OCI-LY7 (cell line): ENCODE results near the gene FKTN. TPM values are rescaled to one million over a fixed set of nuclear protein-coding genes. Genes with fewer than 3 reads are reported as not detected.

Source experiments
- BruUV-seq: library from RNA; stranded (reverse); fragments of 400-500 nt; replicated peaks from 2 replicates; lab custom pipeline; 2021; lab: Mats Ljungman, UMichigan
- CTCF ChIA-PET: fragments of 300-600 bp; sonication (Branson Sonifier 250); formaldehyde crosslinking; loops from one replicate; lab custom pipeline; 2022; ENCODE audit warnings: antibody characterized with exemption; ENCODE audit not compliant: unreplicated experiment; lab: Charles Lee
- POLR2A ChIA-PET: fragments of 300-600 bp; sonication (Branson Sonifier 250); formaldehyde crosslinking; loops from one replicate; lab custom pipeline; 2022; ENCODE audit warnings: antibody characterized with exemption; lab: Charles Lee
- DNase-seq: peaks from one replicate; pipeline ENCODE4 v3.0.0-alpha.2; 2015; ENCODE audit warnings: low spot score
- H2AFZ ChIP-seq: fragments of 200-600 bp; sonication (generic), shearing (Covaris generic); 2 replicates; pipeline ENCODE4 v1.6.1; 2014; ENCODE audit warnings: mild to moderate bottlenecking, antibody characterized with exemption, low read length, moderate library complexity
- H3K27ac ChIP-seq: fragments of 200-600 bp; sonication (generic); 2 replicates; pipeline ENCODE4 v1.5.1; 2014; ENCODE audit warnings: mixed run types, low read depth, mild to moderate bottlenecking, moderate library complexity, low read length, inconsistent platforms; ENCODE audit not compliant: poor library complexity, severe bottlenecking
- H3K36me3 ChIP-seq: fragments of 200-600 bp; sonication (generic); 2 replicates; pipeline ENCODE4 v1.6.1; 2014; ENCODE audit warnings: mild to moderate bottlenecking, antibody characterized with exemption, low read length, moderate library complexity, mixed read lengths; ENCODE audit not compliant: insufficient read depth
- H3K4me1 ChIP-seq: fragments of 200-600 bp; sonication (generic); 2 replicates; pipeline ENCODE4 v1.5.1; 2014; ENCODE audit warnings: mild to moderate bottlenecking, low read length; ENCODE audit not compliant: insufficient read depth, poor library complexity, severe bottlenecking
- H3K4me2 ChIP-seq: fragments of 200-600 bp; sonication (generic); 2 replicates; pipeline ENCODE4 v1.6.1; 2014; ENCODE audit warnings: mild to moderate bottlenecking, low read length
- H3K4me3 ChIP-seq: fragments of 200-600 bp; sonication (generic); 2 replicates; pipeline ENCODE4 v1.5.1; 2014; ENCODE audit warnings: mild to moderate bottlenecking, low read depth, low read length; ENCODE audit not compliant: poor library complexity, severe bottlenecking
- H3K79me2 ChIP-seq: fragments of 200-600 bp; sonication (generic); 2 replicates; pipeline ENCODE4 v1.6.1; 2016; ENCODE audit warnings: low read depth, mild to moderate bottlenecking, low read length, moderate library complexity, mixed read lengths; ENCODE audit not compliant: insufficient read depth
- H3K9me2 ChIP-seq: fragments of 200-600 bp; sonication (generic); 2 replicates; pipeline ENCODE4 v1.6.1; 2016; ENCODE audit warnings: mild to moderate bottlenecking, low read length, mixed read lengths; ENCODE audit not compliant: insufficient read depth
- H3K9me3 ChIP-seq: fragments of 200-600 bp; sonication (generic); 2 replicates; pipeline ENCODE4 v1.6.1; 2014; ENCODE audit warnings: mild to moderate bottlenecking, mixed run types, low read length, mixed read lengths
- H4K20me1 ChIP-seq: fragments of 200-600 bp; sonication (generic); 2 replicates; pipeline ENCODE4 v1.6.1; 2014; ENCODE audit warnings: mild to moderate bottlenecking, antibody characterized with exemption, low read length, moderate library complexity, mixed read lengths; ENCODE audit not compliant: insufficient read depth
- CTCF ChIP-seq: fragments of 200-600 bp; sonication (generic); conservative IDR thresholded peaks from 2 replicates; pipeline ENCODE4 v1.5.1; 2014; ENCODE audit warnings: mild to moderate bottlenecking, antibody characterized with exemption, low read length, moderate library complexity, mixed read lengths
- EZH2phosphoT487 ChIP-seq: fragments of 200-600 bp; sonication (generic); IDR thresholded peaks from 2 replicates; pipeline ENCODE4 v1.6.1; 2018; ENCODE audit warnings: low read depth, borderline replicate concordance, mild to moderate bottlenecking, mixed run types, antibody characterized with exemption, low read length, moderate library complexity, mixed read lengths
- intact Hi-C: fragments of 100-400 bp; cut with micrococcal nuclease; formaldehyde crosslinking; loops from one replicate; pipeline ENCODE4 v1.10.0; 2022; ENCODE audit not compliant: unreplicated experiment
- total RNA-seq, 2 experiments: library from RNA; depleted of rRNA in 1 of 2; stranded (reverse); fragments of >200 nt in 1 of 2; shearing (Covaris generic) in 1 of 2; gene quantifications; 2 replicates each; pipeline ENCODE4 v1.2.3, GENCODE V29; 2014 to 2022

FKTN gene
- total RNA-seq, 2 experiments from 2014 or later, result 10.7 to 17.3 TPM

GRCh38 chr9:105643795-105644194, 85.9 kb downstream of the FKTN start:
- H3K36me3 ChIP-seq, result no peaks in the 10 kb centered on the region
- intact Hi-C loops, result no loop called here
- DNase-seq, result no peak
- BruUV-seq, result no TSS peak
- no peaks in the 10 kb centered on the region for H3K79me2 ChIP-seq
- no peak overlapping the region for H3K27ac ChIP-seq
- H4K20me1 ChIP-seq, result no peaks in the 10 kb centered on the region
- ChIA-PET POLR2A (no interaction called here), CTCF (no interaction called here)
- no peak overlapping the region for H2AFZ ChIP-seq
- H3K4me2 ChIP-seq, result no peak overlapping the region
- no peaks in the 10 kb centered on the region for H3K9me2 ChIP-seq
- TF ChIP-seq CTCF (no peak), EZH2phosphoT487 (no peak)
- H3K4me1 ChIP-seq, result no peaks in the 10 kb centered on the region
- no peaks in the 10 kb centered on the region for H3K9me3 ChIP-seq
- H3K4me3 ChIP-seq, result no peak overlapping the region

- Histone ChIP-seq H4K20me1 (no peaks in the 10 kb centered on the region), H3K36me3 (no peaks in the 10 kb centered on the region), H3K4me3 (no peak overlapping the region), H3K9me2 (no peaks in the 10 kb centered on the region), H3K4me1 (no peaks in the 10 kb centered on the region), H3K27ac (no peak overlapping the region), H3K79me2 (no peaks in the 10 kb centered on the region), H3K4me2 (no peak overlapping the region), H2AFZ (no peak overlapping the region), H3K9me3 (no peaks in the 10 kb centered on the region)
- ChIA-PET CTCF (no interaction called here), POLR2A (interaction anchor here (0.6 to 1.3 kb wide), 5 partner anchors 11 to 1170 kb away, joined by 3 to 5 read pairs (median 3); no protein-coding TSS in a partner anchor)
- intact Hi-C loops, result no loop called here
- no TSS peak for BruUV-seq
- DNase-seq, result no peak
- TF ChIP-seq EZH2phosphoT487 (no peak), CTCF (no peak)
Observed at GRCh38 chr9:105646879-105647594, 89.1 kb downstream of the FKTN start.
